Camera-type eye (tissue), 1 donor: Measurements from ENCODE around the gene POTEJ. TPM values are rescaled to one million over a fixed set of nuclear protein-coding genes. Genes with fewer than 3 reads are reported as not detected.

ENCODE experiments used
- total RNA-seq: library from RNA; depleted of rRNA; stranded (reverse); fragments of >200 nt; gene quantifications from one replicate; pipeline ENCODE4 v1.2.3, GENCODE V29; 2014

The POTEJ gene
- total RNA-seq, result 0.71 TPM

DNA sequence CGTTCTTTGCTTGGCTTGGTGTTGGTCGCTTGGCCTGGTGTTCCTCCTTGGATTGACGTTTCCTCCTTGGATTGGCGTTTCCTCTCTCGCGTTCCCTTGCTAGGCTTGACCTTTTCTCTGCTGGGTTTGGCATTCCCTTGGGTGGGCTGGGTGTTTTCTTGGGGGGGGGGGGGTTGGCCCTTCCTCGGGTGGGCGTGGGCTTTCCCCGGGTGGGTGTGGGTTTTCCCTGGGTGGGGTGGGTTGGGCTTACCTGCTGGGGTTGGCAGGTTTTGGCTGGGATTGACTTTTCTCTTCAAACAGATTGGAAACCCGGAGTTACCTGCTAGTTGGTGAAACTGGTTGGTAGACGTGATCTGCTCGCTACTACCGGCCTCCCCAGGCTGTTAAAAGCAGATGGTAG lies at the start of gene POTEJ:
Gene POTEJ, plus strand, starts transcription at position 301 of the 400 bp plus-strand sequence. Its CDS starts 93 bp downstream, at position 394.

DNA sequence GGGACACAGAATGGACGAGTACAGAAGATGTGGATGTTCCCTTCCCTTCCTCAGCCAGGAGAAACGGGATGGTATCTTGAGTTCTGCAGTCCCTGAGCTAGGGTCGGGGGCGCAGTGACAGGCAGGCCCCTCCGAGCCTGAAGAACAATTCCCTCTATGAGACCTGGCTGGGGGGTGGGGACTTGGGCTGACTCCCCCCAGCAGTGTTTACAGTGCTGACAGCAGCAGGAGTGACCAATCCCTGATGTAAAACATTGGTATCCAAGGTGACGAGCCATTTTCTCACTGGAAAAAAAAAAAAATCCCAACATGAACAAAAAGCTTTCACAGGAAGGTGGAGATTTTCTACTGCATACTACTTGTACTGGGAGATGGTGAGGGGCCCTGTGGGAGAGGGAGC lies 11.8 kb upstream of the POTEJ start, which contains the start of gene CFC1:
Gene CFC1, minus strand, starts transcription at position 183 of the 400 bp plus-strand sequence. CDS start 288 bp downstream, outside the sequence.

Other genes starting within 250 kb of the POTEJ start
- gene POTEI, start 102.1 kb upstream of the POTEJ start, total RNA-seq, result 0.22 TPM
- gene CFC1B, start 90.2 kb upstream of the POTEJ start, total RNA-seq, result 0.33 TPM
- 0.55 TPM for gene CFC1, start 11.9 kb upstream of the POTEJ start, total RNA-seq
- not detected for gene GPR148, start 117.6 kb downstream of the POTEJ start, total RNA-seq
- 11.8 TPM for gene AMER3, start 144.1 kb downstream of the POTEJ start, total RNA-seq
- gene ARHGEF4, start 225.5 kb downstream of the POTEJ start, total RNA-seq, result 57.8 TPM